GM12878 (cell line): ENCODE data around the gene TMEM52. TPM values are rescaled to one million over a fixed set of nuclear protein-coding genes. Genes with fewer than 3 reads are reported as not detected.

Source experiments
- ATAC-seq: fragments of 200-7000 bp; cut with Tn5 transposase; 3 replicates; pipeline ENCODE4 v1.9.1; 2020; ENCODE audit warnings: mild to moderate bottlenecking, moderate library complexity
- BruUV-seq: library from RNA; stranded (reverse); fragments of 400-500 nt; replicated peaks from 2 replicates; lab custom pipeline; 2021; lab: Mats Ljungman, UMichigan
- CTCF ChIA-PET: fragments of 300-600 bp; sonication (Branson Sonifier 250); formaldehyde crosslinking; extraction: SDS; loops from one replicate; lab custom pipeline; 2021; ENCODE audit warnings: inconsistent platforms; lab: Yijun Ruan, JAX
- POLR2A ChIA-PET: fragments of 350-600 bp; formaldehyde crosslinking; extraction: SDS; loops from one replicate; lab custom pipeline; 2021; ENCODE audit warnings: inconsistent platforms; lab: Charles Lee
- RAD21 ChIA-PET: fragments of 300-600 bp; sonication (Branson Sonifier 250); formaldehyde crosslinking; loops from one replicate; lab custom pipeline; 2023; ENCODE audit warnings: antibody characterized with exemption; ENCODE audit not compliant: unreplicated experiment; lab: Charles Lee
- SMC1A ChIA-PET: fragments of 300-600 bp; sonication (Branson Sonifier 250); formaldehyde crosslinking; loops from one replicate; lab custom pipeline; 2023; ENCODE audit not compliant: unreplicated experiment, uncharacterized antibody; lab: Charles Lee
- DNase-seq: peaks from one replicate; pipeline ENCODE4 v3.0.0-alpha.2; 2011; ENCODE audit warnings: low read depth, low spot score
- FAIRE-seq: peaks from 3 replicates; lab custom pipeline; 2011; peaks lifted over from hg19 to GRCh38; lab: Jason Lieb, UNC
- H2AFZ ChIP-seq: 2 replicates; pipeline ENCODE4 v1.6.0; 2011; ENCODE audit warnings: low read depth, low read length, control low read depth; ENCODE audit not compliant: control insufficient read depth
- H3K27ac ChIP-seq: 2 replicates; pipeline ENCODE4 v1.5.1; 2011; ENCODE audit warnings: control low read depth; ENCODE audit not compliant: control insufficient read depth, insufficient read depth
- H3K27me3 ChIP-seq, 2 experiments: replicated peaks in 1 of 2; 2 replicates each; pipeline versions ENCODE4 v1.6.0 to v1.6.1; 2011; ENCODE audit warnings: low read length in 1 of 2; ENCODE audit not compliant: control insufficient read depth in 2 of 2, insufficient read depth in 2 of 2
- H3K36me3 ChIP-seq, 2 experiments: 2 replicates each; pipeline ENCODE4 v1.5.1; 2011; ENCODE audit warnings: low read length in 1 of 2; ENCODE audit not compliant: control insufficient read depth in 2 of 2, insufficient read depth in 2 of 2
- H3K4me1 ChIP-seq: 2 replicates; pipeline ENCODE4 v1.6.1; 2011; ENCODE audit warnings: mild to moderate bottlenecking, low read length, moderate library complexity, mixed read lengths; ENCODE audit not compliant: control insufficient read depth, insufficient read depth
- H3K4me2 ChIP-seq: 2 replicates; pipeline ENCODE4 v1.6.0; 2011; ENCODE audit warnings: control low read depth; ENCODE audit not compliant: control insufficient read depth, insufficient read depth
- H3K4me3 ChIP-seq: fragments of 200-600 bp; sonication (generic); 2 replicates; pipeline ENCODE4 v1.5.1; 2016
- H3K79me2 ChIP-seq: 2 replicates; pipeline ENCODE4 v1.6.0; 2011; ENCODE audit warnings: low read length; ENCODE audit not compliant: control insufficient read depth, insufficient read depth
- H3K9ac ChIP-seq: 2 replicates; pipeline ENCODE4 v1.8.0; 2011; ENCODE audit warnings: low read length, control low read depth, mixed read lengths; ENCODE audit not compliant: control insufficient read depth, insufficient read depth
- H3K9me3 ChIP-seq: replicated peaks from 3 replicates; pipeline ENCODE4 v1.5.1; 2011; ENCODE audit warnings: mild to moderate bottlenecking, low read length; ENCODE audit not compliant: control insufficient read depth, insufficient read depth
- H4K20me1 ChIP-seq: 2 replicates; pipeline ENCODE4 v1.6.0; 2011; ENCODE audit not compliant: control insufficient read depth, insufficient read depth
- CBX3 ChIP-seq: fragments of 200-600 bp; sonication (generic); IDR thresholded peaks from 2 replicates; pipeline ENCODE4 v1.6.1; 2016; ENCODE audit warnings: low read depth, borderline replicate concordance
- HDGF ChIP-seq: fragments of 450-650 bp; IDR thresholded peaks from 2 replicates; pipeline ENCODE4 v1.6.1; 2016; ENCODE audit warnings: antibody characterized with exemption
- NFXL1 ChIP-seq: fragments of 450-650 bp; IDR thresholded peaks from 2 replicates; pipeline ENCODE4 v1.6.1; 2017; ENCODE audit warnings: antibody characterized with exemption, mild to moderate bottlenecking, borderline replicate concordance
- SREBF2 ChIP-seq: IDR thresholded peaks from 2 replicates; pipeline ENCODE4 v1.6.1; 2012; ENCODE audit warnings: mild to moderate bottlenecking, low read length
- WGBS: methylation state at CpG from one replicate; pipeline ENCODE4 v1.1.6; 2016; ENCODE audit warnings: low lambda C conversion rate; ENCODE audit not compliant: insufficient replicate concordance, insufficient coverage; ENCODE audit errors: missing lambda C conversion rate; 5-methylcytosine and 5-hydroxymethylcytosine counted together
- in situ Hi-C: fragments of 300-500 bp; cut with MboI; formaldehyde crosslinking; loops from 9 replicates; pipeline ENCODE4 v1.14.3; 2018; ENCODE audit warnings: mixed read lengths
- intact Hi-C: fragments of 100-400 bp; cut with micrococcal nuclease; formaldehyde crosslinking; loops from one replicate; pipeline ENCODE4 v1.14.2; 2022; ENCODE audit not compliant: unreplicated experiment
- polyA plus RNA-seq, 11 experiments: library from polyadenylated mRNA; depleted of rRNA in 4 of 11; unstranded in 6 of 11; stranded (reverse) in 5 of 11; fragments of >200 nt; fragmentation: Nextera tagmentation in 4 of 11; fragmentation: Illumina TruSeq in 1 of 11; extraction: Ambion mirVana in 4 of 11; extraction: Trizol in 1 of 11; gene quantifications; 1 replicate in 1 of 11; 2 replicates in 10 of 11; pipeline versions ENCODE4 v1.2.1 to v1.2.3, GENCODE V29; 2011 to 2016; ENCODE audit warnings: inconsistent platforms in 2 of 11, missing spikeins in 2 of 11, low read depth in 1 of 11
- total RNA-seq, 4 experiments: library from RNA; depleted of rRNA in 3 of 4; stranded (reverse); fragments of >200 nt in 3 of 4; fragmentation: Illumina TruSeq in 1 of 4; extraction: Trizol in 1 of 4; gene quantifications; 2 replicates each; pipeline versions ENCODE4 v1.2.1 to v1.2.3, GENCODE V29; 2013 to 2021
- TF ChIP-seq, protein P1 (sequence below): fragments of 450-650 bp; IDR thresholded peaks from 2 replicates; pipeline ENCODE4 v1.6.1; 2018; ENCODE audit warnings: mild to moderate bottlenecking, low read depth, moderate library complexity; ENCODE audit not compliant: partially characterized antibody

TMEM52 gene
- total and polyA plus RNA-seq, 10 of the 15 experiments (the other 5 are each of a cell fraction or from before 2014, with no cell fraction given), result 0.17 to 0.33 (median 0.24) TPM; not detected in 7

DNA sequence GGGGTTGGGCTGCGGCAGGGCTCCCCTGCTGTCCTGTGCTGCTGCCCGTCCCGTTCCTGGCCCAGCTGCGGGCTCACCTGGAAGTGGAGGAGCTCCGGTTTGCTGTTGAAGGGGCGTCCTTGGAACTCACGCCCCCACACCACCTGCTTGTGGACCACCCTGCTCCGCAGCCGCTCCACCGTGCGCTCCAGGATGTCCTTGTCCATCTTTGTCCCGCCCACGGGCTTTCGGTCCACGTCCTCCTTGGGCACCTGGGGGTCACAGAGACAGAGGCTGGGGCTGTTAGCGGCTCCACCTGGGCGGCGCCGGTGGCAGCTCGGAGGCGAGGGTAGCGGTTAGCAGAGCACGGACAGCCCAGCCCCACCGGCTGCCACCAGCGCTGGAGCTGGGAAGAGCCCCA, 45.7 kb upstream of the TMEM52 start:
- ChIA-PET CTCF (no interaction called here), POLR2A (no interaction called here), RAD21 (no interaction called here), SMC1A (no interaction called here)
- Histone ChIP-seq H3K4me3 (no peak overlapping the region), H3K36me3 (no peaks in the 10 kb centered on the region), H4K20me1 (no peaks in the 10 kb centered on the region), H3K4me2 (no peak overlapping the region), H3K9me3 (no peaks in the 10 kb centered on the region), H3K27me3 (peaks cover 0 to 3% of the 10 kb centered on the region in 2 experiments; a peak in 2 of 4 replicates), H2AFZ (no peak overlapping the region), H3K79me2 (no peaks in the 10 kb centered on the region), H3K27ac (no peak overlapping the region), H3K4me1 (no peaks in the 10 kb centered on the region), H3K9ac (no peak overlapping the region)
- BruUV-seq, result no TSS peak
- intact Hi-C loops (loop anchor here (5.0 kb wide), 1 partner anchor 207 kb away; no protein-coding TSS in a partner anchor), in situ Hi-C loops (loop anchor here (25.0 kb wide), 1 partner anchor 822 kb away; no protein-coding TSS in a partner anchor)
- FAIRE-seq, result no peak
- TF ChIP-seq SREBF2 (no peak), NFXL1 (no peak), HDGF (no peak), CBX3 (no peak)
- TF ChIP-seq, protein P1, sequence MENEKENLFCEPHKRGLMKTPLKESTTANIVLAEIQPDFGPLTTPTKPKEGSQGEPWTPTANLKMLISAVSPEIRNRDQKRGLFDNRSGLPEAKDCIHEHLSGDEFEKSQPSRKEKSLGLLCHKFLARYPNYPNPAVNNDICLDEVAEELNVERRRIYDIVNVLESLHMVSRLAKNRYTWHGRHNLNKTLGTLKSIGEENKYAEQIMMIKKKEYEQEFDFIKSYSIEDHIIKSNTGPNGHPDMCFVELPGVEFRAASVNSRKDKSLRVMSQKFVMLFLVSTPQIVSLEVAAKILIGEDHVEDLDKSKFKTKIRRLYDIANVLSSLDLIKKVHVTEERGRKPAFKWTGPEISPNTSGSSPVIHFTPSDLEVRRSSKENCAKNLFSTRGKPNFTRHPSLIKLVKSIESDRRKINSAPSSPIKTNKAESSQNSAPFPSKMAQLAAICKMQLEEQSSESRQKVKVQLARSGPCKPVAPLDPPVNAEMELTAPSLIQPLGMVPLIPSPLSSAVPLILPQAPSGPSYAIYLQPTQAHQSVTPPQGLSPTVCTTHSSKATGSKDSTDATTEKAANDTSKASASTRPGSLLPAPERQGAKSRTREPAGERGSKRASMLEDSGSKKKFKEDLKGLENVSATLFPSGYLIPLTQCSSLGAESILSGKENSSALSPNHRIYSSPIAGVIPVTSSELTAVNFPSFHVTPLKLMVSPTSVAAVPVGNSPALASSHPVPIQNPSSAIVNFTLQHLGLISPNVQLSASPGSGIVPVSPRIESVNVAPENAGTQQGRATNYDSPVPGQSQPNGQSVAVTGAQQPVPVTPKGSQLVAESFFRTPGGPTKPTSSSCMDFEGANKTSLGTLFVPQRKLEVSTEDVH, result no peak
- WGBS, result 50% methylated on average over 18 of the region's 25 CpGs
- no peak for DNase-seq
- no peak for ATAC-seq
